Brain microvascular endothelial cell (primary cell): Measurements from ENCODE around the gene ARFIP1.
"Not testable (repeated sequence)": the region's sequence is repeated elsewhere in the genome, so short reads cannot be mapped to it uniquely, and the experiment has no call there.

Source experiments
- DNase-seq: peaks from one replicate; pipeline ENCODE4 v3.0.0-alpha.2; 2020
- H3K27ac ChIP-seq: fragments of 250-450 bp; sonication (Bioruptor Pico); 2 replicates; pipeline ENCODE4 v1.5.1; 2020; ENCODE audit warnings: mild to moderate bottlenecking, moderate library complexity
- H3K27me3 ChIP-seq: fragments of 250-450 bp; sonication (Bioruptor Pico); replicated peaks from 2 replicates; pipeline ENCODE4 v1.5.1; 2020; ENCODE audit warnings: mild to moderate bottlenecking
- H3K36me3 ChIP-seq: fragments of 250-450 bp; sonication (Bioruptor Pico); replicated peaks from 2 replicates; pipeline ENCODE4 v1.5.1; 2020; ENCODE audit warnings: mild to moderate bottlenecking
- H3K4me3 ChIP-seq: 2 replicates; pipeline ENCODE4 v1.5.1; 2011; ENCODE audit warnings: low read depth, mild to moderate bottlenecking, control low read depth, low read length, moderate library complexity
- CTCF ChIP-seq: IDR thresholded peaks from 2 replicates; pipeline ENCODE4 v1.5.1; 2011; ENCODE audit warnings: low read depth, mild to moderate bottlenecking, moderate library complexity, low read length, control low read depth, inconsistent platforms; ENCODE audit errors: missing control alignments
- in situ Hi-C: cut with HindIII; loops from 2 replicates; pipeline ENCODE4 v1.10.0; 2017; ENCODE audit warnings: low sequenced_read_pairs, low pct_ligation_motif_present

Gene ARFIP1

GRCh38 chr4:152858934-152859333, 79.2 kb downstream of the ARFIP1 start:
- Histone ChIP-seq H3K4me3 (no peak overlapping the region), H3K27me3 (no peaks in the 10 kb centered on the region), H3K36me3 (no peaks in the 10 kb centered on the region), H3K27ac (no peak overlapping the region)
- in situ Hi-C loops, result no loop called here
- DNase-seq, result no peak
- TF ChIP-seq CTCF, result no peak

DNA sequence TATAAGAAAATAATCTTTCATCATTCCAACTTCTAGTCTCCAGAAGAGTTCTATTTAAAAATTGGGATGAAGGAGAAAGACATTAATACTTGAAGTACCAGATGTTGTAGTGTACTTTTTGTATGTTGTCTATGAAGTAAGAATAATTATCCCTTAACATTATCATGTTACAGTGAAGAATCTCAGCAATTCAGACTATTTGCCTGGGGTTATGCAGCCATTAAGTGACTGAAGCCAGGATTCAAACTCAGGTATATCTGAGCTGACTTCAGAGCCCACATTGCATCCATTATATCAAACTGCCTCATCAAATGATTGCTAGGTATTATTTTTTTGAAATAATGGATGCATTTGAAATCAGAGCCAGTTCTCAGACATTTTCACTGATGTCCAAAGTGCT, 80.3 kb downstream of the ARFIP1 start:
- no peak overlapping the region for H3K27ac ChIP-seq
- in situ Hi-C loops, result no loop called here
- DNase-seq, result no peak

DNA sequence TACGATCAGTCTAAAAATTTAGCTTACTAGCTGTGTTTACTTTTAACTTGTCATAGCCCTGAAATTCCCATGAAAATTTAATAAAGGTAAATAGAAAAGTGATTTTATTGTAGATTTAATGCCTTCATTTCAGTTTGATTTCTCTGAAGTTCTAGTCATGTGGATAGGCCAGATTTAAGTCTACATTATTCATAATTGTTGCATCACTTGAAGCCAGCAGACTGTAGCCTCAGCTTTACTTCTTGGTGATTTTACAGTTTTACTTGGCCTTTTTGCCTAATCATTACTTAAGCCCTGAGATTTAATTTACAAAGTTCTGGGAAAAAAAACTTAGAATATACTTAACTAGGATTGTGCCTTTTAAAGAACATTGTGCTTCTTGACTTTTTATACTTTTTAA, 82.9 kb downstream of the ARFIP1 start:
- TF ChIP-seq CTCF, result no peak
- Histone ChIP-seq H3K27me3 (no peaks in the 10 kb centered on the region), H3K27ac (no peak overlapping the region), H3K36me3 (no peaks in the 10 kb centered on the region), H3K4me3 (no peak overlapping the region)
- no peak for DNase-seq
- in situ Hi-C loops, result no loop called here

More for the DNA sequence above, 80.3 kb downstream of the ARFIP1 start:
- no peak for TF ChIP-seq CTCF
- Histone ChIP-seq H3K27me3 (no peaks in the 10 kb centered on the region), H3K4me3 (no peak overlapping the region), H3K36me3 (no peaks in the 10 kb centered on the region)

GRCh38 chr4:152864361-152864760, 84.6 kb downstream of the ARFIP1 start:
- in situ Hi-C loops, result no loop called here
- no peak for TF ChIP-seq CTCF
- Histone ChIP-seq H3K4me3 (no peak overlapping the region), H3K27me3 (no peaks in the 10 kb centered on the region), H3K36me3 (no peaks in the 10 kb centered on the region), H3K27ac (no peak overlapping the region)
- no peak for DNase-seq

DNA sequence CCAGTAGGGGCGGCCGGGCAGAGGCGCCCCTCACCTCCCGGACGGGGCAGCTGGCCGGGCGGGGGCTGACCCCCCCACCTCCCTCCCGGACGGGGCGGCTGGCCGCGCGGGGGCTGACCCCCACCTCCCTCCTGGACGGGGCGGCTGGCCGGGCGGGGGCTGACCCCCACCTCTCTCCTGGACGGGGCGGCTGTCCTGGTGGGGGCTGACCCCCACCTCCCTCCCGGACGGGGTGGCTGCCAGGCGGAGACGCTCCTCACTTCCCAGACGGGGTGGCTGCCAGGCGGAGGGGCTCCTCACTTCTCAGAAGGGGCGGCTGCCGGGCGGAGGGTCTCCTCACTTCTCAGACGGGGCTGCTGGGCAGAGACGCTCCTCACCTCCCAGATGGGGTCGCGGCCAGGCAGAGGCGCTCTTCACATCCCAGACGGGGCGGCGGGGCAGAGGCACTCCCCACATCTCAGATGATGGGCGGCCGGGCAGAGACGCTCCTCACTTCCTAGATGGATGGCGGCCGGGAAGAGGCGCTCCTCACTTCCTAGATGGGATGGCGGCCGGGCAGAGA, 86.8 kb downstream of the ARFIP1 start:
- H3K27me3 ChIP-seq, in situ Hi-C loops, H3K27ac ChIP-seq, H3K36me3 ChIP-seq, DNase-seq, H3K4me3 ChIP-seq: not testable (repeated sequence)

DNA sequence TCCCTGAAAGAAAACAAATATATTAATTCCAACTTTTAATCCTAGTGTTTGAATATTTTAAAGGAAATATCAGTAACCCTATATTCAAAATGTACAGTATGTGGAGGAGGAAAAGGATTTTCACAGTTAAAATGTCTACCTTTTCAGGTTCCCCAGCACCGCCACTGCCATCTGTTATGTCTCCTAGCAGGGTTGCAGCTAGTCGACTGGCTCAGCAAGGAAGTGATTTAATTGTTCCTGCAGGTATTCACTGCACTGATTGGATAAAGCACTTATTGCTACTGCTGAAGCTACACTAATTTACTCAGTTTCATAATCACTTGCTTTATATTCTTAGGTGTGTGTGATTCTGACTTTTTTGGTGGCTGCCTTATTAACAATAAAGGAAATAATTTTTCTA, 90.9 kb downstream of the ARFIP1 start:
- no peak for TF ChIP-seq CTCF
- in situ Hi-C loops, result no loop called here
- Histone ChIP-seq H3K4me3 (no peak overlapping the region), H3K27me3 (no peaks in the 10 kb centered on the region), H3K36me3 (no peaks in the 10 kb centered on the region), H3K27ac (no peak overlapping the region)
- DNase-seq, result no peak
